ENCODE results near the gene GALNT6.

The GALNT6 gene

DNA sequence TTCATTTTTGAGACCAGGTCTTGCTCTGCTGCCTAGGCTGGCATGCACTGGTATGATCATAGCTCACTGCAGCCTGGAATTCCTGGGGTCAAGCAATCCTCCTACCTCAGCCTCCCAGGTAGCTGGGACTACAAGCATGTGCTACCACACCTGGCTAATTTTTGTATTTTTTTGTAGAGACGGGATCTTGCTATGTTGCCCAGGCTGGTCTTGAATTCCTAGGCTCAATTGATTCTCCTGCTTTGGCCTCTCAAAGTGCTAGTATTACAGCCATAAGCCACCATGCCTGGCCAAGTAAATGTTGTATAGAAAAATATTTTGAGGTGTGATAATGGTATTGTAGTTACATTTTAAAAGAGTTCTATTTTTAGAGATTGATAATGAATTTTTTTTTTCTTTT is 79.8 kb downstream of the GALNT6 start:
- WGBS, 2 donors (ENCODE audit: extremely low coverage in 2 of 2, insufficient read length in 2 of 2, insufficient replicate concordance in 1 of 2), result no CpG with 5 or more reads among the region's 1 CpG
- no peak overlapping the region for H3K18ac ChIP-seq (ENCODE audit: low read length)

DNA sequence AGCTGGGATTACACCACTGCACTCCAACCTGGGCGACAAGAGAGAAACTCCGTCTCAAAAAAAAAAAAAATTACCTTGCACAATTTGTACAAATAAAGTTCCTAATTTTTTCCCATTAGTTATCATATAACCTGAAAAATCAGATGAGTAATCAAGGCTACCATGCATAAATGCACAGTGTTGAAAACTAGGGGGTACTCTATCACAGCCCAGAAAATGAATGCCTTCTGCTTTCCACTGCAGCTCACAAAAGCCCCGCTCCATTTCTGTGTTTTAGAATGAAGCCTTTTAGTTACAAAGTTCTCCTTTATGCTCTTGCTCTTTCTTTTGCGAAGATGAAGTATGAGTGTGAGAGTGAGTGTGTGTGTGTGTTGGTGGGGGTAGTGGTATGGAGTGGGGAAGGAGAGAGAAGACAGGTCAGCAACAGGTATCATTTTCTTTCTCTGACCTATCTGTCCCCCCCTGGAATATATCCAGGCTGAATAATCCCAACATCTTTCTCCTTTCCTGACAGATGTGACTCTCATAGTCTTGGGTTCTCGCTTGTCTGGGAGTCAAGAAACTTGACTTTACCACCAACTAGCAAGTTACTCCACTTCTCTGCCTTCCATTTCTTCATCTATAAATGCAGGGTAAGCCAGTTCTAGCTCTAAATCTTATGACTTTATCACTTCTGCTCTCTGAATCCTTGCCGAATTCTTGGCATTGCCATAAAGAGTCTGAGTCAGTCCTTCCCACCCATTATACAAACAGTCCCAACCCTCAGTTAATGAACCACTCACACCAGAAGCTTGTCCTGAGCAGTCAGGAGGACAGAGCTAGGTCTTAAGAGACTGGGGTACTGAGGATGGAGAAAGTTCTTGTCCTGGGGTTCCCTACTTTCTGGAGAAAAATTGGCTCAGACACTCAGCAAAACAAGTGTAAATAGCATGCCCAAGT is 83.3 kb downstream of the GALNT6 start:
- Histone ChIP-seq H3K79me1 (ENCODE audit: low read depth, low read length) (no peaks in the 10 kb centered on the region), H2AK5ac (ENCODE audit: low read depth, low read length) (no peak overlapping the region), H3K4me2 (ENCODE audit: insufficient read depth, low read length, poor library complexity, severe bottlenecking) (no peak overlapping the region), H3K18ac (ENCODE audit: low read length) (no peak overlapping the region), H3K23ac (ENCODE audit: low read depth, low read length, poor library complexity) (no peak overlapping the region), H2AFZ (ENCODE audit: low read length) (no peak overlapping the region), H2BK120ac (ENCODE audit: low read depth, low read length) (no peak overlapping the region), H3K9ac (ENCODE audit: low read depth, low read length, poor library complexity) (no peak overlapping the region), H2BK12ac (ENCODE audit: low read length) (no peak overlapping the region), H3K4me3 (ENCODE audit: low read length in 2 of 2) (no peak overlapping the region), H3K36me3 (replicated peaks in 1 of 2; ENCODE audit: control insufficient read depth in 2 of 2, insufficient read depth in 2 of 2, low read length in 2 of 2) (no peaks in the 10 kb centered on the region), H3K14ac (ENCODE audit: low read length) (no peak overlapping the region), H3K4ac (ENCODE audit: low read length) (no peak overlapping the region), H3K27me3 (ENCODE audit: control insufficient read depth in 3 of 3, insufficient read depth in 3 of 3, low read depth in 1 of 3, low read length in 3 of 3) (peaks cover 0 to 5% (median 0%) of the 10 kb centered on the region in 3 experiments), H2BK5ac (ENCODE audit: low read length) (no peak overlapping the region), H4K91ac (ENCODE audit: low read depth, low read length, poor library complexity) (no peak overlapping the region), H4K8ac (ENCODE audit: low read depth, low read length) (no peak overlapping the region), H3K9me3 (replicated peaks in 1 of 2; ENCODE audit: control insufficient read depth in 2 of 2, insufficient read depth in 1 of 2, low read depth in 1 of 2, low read length in 2 of 2) (no peaks in the 10 kb centered on the region), H3K27ac (replicated peaks; ENCODE audit: low read length) (no peak overlapping the region), H3K4me1 (ENCODE audit: control insufficient read depth in 2 of 2, insufficient read depth in 1 of 2, low read depth in 1 of 2, low read length in 2 of 2) (no peaks in the 10 kb centered on the region), H2BK15ac (ENCODE audit: low read length) (no peak overlapping the region)
- no CpG with 5 or more reads among the region's 6 CpGs for WGBS, 2 donors (ENCODE audit: extremely low coverage in 2 of 2, insufficient read length in 2 of 2, insufficient replicate concordance in 1 of 2)
- no peak for DNase-seq (ENCODE audit: low spot score)

More for the DNA sequence above, 79.8 kb downstream of the GALNT6 start:
- Histone ChIP-seq H2AK5ac (ENCODE audit: low read depth, low read length) (no peak overlapping the region), H4K91ac (ENCODE audit: low read depth, low read length, poor library complexity) (no peak overlapping the region), H3K27ac (replicated peaks; ENCODE audit: low read length) (no peak overlapping the region), H2BK120ac (ENCODE audit: low read depth, low read length) (peak overlapping the region; percentile 47), H3K36me3 (replicated peaks in 1 of 2; ENCODE audit: control insufficient read depth in 2 of 2, insufficient read depth in 2 of 2, low read length in 2 of 2) (no peaks in the 10 kb centered on the region), H3K23ac (ENCODE audit: low read depth, low read length, poor library complexity) (no peak overlapping the region), H3K27me3 (ENCODE audit: control insufficient read depth in 3 of 3, insufficient read depth in 3 of 3, low read depth in 1 of 3, low read length in 3 of 3) (no peaks in the 10 kb centered on the region), H2BK12ac (ENCODE audit: low read length) (no peak overlapping the region), H2AFZ (ENCODE audit: low read length) (no peak overlapping the region), H3K9me3 (replicated peaks in 1 of 2; ENCODE audit: control insufficient read depth in 2 of 2, insufficient read depth in 1 of 2, low read depth in 1 of 2, low read length in 2 of 2) (no peaks in the 10 kb centered on the region), H3K14ac (ENCODE audit: low read length) (no peak overlapping the region), H3K4me2 (ENCODE audit: insufficient read depth, low read length, poor library complexity, severe bottlenecking) (no peak overlapping the region), H4K8ac (ENCODE audit: low read depth, low read length) (no peak overlapping the region), H3K79me1 (ENCODE audit: low read depth, low read length) (no peaks in the 10 kb centered on the region), H2BK5ac (ENCODE audit: low read length) (no peak overlapping the region), H3K4me3 (ENCODE audit: low read length in 2 of 2) (no peak overlapping the region), H3K4ac (ENCODE audit: low read length) (no peak overlapping the region), H3K9ac (ENCODE audit: low read depth, low read length, poor library complexity) (no peak overlapping the region), H3K4me1 (ENCODE audit: control insufficient read depth in 2 of 2, insufficient read depth in 1 of 2, low read depth in 1 of 2, low read length in 2 of 2) (peaks cover 0 to 2% of the 10 kb centered on the region in 2 donors), H2BK15ac (ENCODE audit: low read length) (no peak overlapping the region)
- no peak for DNase-seq (ENCODE audit: low spot score)

DNA sequence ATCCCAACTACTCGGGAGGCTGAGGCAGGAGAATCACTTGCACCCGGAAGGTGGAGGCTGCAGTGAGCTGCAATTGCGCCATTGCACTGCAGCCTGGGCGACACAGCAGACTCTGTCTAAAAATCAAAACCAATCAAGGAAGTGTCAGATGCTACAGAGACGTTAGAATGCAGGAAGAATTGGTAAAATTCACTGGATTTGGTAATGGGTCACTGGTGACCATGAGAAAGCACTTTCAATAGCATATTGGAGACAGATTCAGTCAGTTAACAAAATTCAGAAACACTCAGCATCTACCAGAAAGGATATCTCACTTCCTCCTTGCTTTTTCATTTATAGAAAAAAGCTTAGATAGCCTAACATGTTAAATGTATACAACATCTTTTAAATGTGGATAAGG is 84.7 kb downstream of the GALNT6 start:
- H3K4me2 ChIP-seq (ENCODE audit: insufficient read depth, low read length, poor library complexity, severe bottlenecking), result no peak overlapping the region
- H3K9me3 ChIP-seq (replicated peaks in 1 of 2; ENCODE audit: control insufficient read depth in 2 of 2, insufficient read depth in 1 of 2, low read depth in 1 of 2, low read length in 2 of 2), result no peaks in the 10 kb centered on the region
- H2BK120ac ChIP-seq (ENCODE audit: low read depth, low read length), result no peak overlapping the region
- peaks cover 0 to 15% (median 0%) of the 10 kb centered on the region in 3 experiments for H3K27me3 ChIP-seq (ENCODE audit: control insufficient read depth in 3 of 3, insufficient read depth in 3 of 3, low read depth in 1 of 3, low read length in 3 of 3)
- H3K14ac ChIP-seq (ENCODE audit: low read length), result no peak overlapping the region
- H2BK15ac ChIP-seq (ENCODE audit: low read length), result no peak overlapping the region
- no peak overlapping the region for H2BK12ac ChIP-seq (ENCODE audit: low read length)
- H3K36me3 ChIP-seq (replicated peaks in 1 of 2; ENCODE audit: control insufficient read depth in 2 of 2, insufficient read depth in 2 of 2, low read length in 2 of 2), result no peaks in the 10 kb centered on the region
- no peak overlapping the region for H3K4me3 ChIP-seq (ENCODE audit: low read length in 2 of 2)
- no peak overlapping the region for H4K8ac ChIP-seq (ENCODE audit: low read depth, low read length)
- no peak overlapping the region for H3K18ac ChIP-seq (ENCODE audit: low read length)
- WGBS, 2 donors (ENCODE audit: extremely low coverage in 2 of 2, insufficient read length in 2 of 2, insufficient replicate concordance in 1 of 2), result no CpG with 5 or more reads among the region's 5 CpGs
- H3K27ac ChIP-seq (replicated peaks; ENCODE audit: low read length), result no peak overlapping the region
- H4K91ac ChIP-seq (ENCODE audit: low read depth, low read length, poor library complexity), result no peak overlapping the region
- no peak overlapping the region for H2AFZ ChIP-seq (ENCODE audit: low read length)
- no peaks in the 10 kb centered on the region for H3K79me1 ChIP-seq (ENCODE audit: low read depth, low read length)
- H3K23ac ChIP-seq (ENCODE audit: low read depth, low read length, poor library complexity), result no peak overlapping the region
- H2AK5ac ChIP-seq (ENCODE audit: low read depth, low read length), result no peak overlapping the region
- no peak overlapping the region for H3K4ac ChIP-seq (ENCODE audit: low read length)
- no peaks in the 10 kb centered on the region for H3K4me1 ChIP-seq (ENCODE audit: control insufficient read depth in 2 of 2, insufficient read depth in 1 of 2, low read depth in 1 of 2, low read length in 2 of 2)
- no peak overlapping the region for H2BK5ac ChIP-seq (ENCODE audit: low read length)
- DNase-seq (ENCODE audit: low spot score), result no peak
- no peak overlapping the region for H3K9ac ChIP-seq (ENCODE audit: low read depth, low read length, poor library complexity)
